GM21825 (cell line): ENCODE results near the gene SLC7A8.

Source experiments
- ATAC-seq: cut with Tn5 transposase; IDR thresholded peaks from one replicate; pipeline ENCODE4 v1.9.1; 2021; ENCODE audit warnings: mild to moderate bottlenecking, moderate library complexity; ENCODE audit not compliant: unreplicated experiment

Gene SLC7A8

GRCh38 chr14:23183158-23183470, 346 bp downstream of the SLC7A8 start:
- no peak for ATAC-seq

- no peak for ATAC-seq
Measured at GRCh38 chr14:23182372-23183157, 895 bp downstream of the SLC7A8 start.

GRCh38 chr14:23181946-23182345, 1.5 kb downstream of the SLC7A8 start:
- ATAC-seq, result no peak

- no peak for ATAC-seq
Measured at GRCh38 chr14:23181453-23181852, 2.0 kb downstream of the SLC7A8 start.

GRCh38 chr14:23177181-23177580, 6.3 kb downstream of the SLC7A8 start:
- ATAC-seq, result no peak

- no peak for ATAC-seq
Measured at GRCh38 chr14:23175823-23176222, 7.6 kb downstream of the SLC7A8 start.

GRCh38 chr14:23174296-23175184, 8.9 kb downstream of the SLC7A8 start:
- ATAC-seq, result no peak

- ATAC-seq, result no peak
Measured at GRCh38 chr14:23173796-23174195, 9.7 kb downstream of the SLC7A8 start.

GRCh38 chr14:23173031-23173430, 10.4 kb downstream of the SLC7A8 start:
- ATAC-seq, result no peak

GRCh38 chr14:23172574-23172973, 10.9 kb downstream of the SLC7A8 start:
- no peak for ATAC-seq

GRCh38 chr14:23172096-23172495, 11.4 kb downstream of the SLC7A8 start:
- no peak for ATAC-seq

GRCh38 chr14:23171222-23171975, 12.1 kb downstream of the SLC7A8 start:
- no peak for ATAC-seq

GRCh38 chr14:23169622-23170021, 13.8 kb downstream of the SLC7A8 start:
- no peak for ATAC-seq

GRCh38 chr14:23168246-23168645, 15.2 kb downstream of the SLC7A8 start:
- ATAC-seq, result no peak

GRCh38 chr14:23167116-23167847, 16.2 kb downstream of the SLC7A8 start:
- ATAC-seq, result no peak

- no peak for ATAC-seq
Measured at GRCh38 chr14:23164949-23165348, 18.5 kb downstream of the SLC7A8 start.

- ATAC-seq, result no peak
Measured at GRCh38 chr14:23164250-23164649, 19.2 kb downstream of the SLC7A8 start.

GRCh38 chr14:23163830-23164229, 19.6 kb downstream of the SLC7A8 start:
- ATAC-seq, result no peak

- no peak for ATAC-seq
Measured at GRCh38 chr14:23162800-23163199, 20.7 kb downstream of the SLC7A8 start.

GRCh38 chr14:23162005-23162404, 21.5 kb downstream of the SLC7A8 start:
- no peak for ATAC-seq
